GM19240 (cell line): ENCODE measurements around the gene EEF1A1.
"Not testable (repeated sequence)": the region's sequence is repeated elsewhere in the genome, so short reads cannot be mapped to it uniquely, and the experiment has no call there.

Experiments used
- DNase-seq: peaks from one replicate; pipeline ENCODE4 v3.0.0; 2011; ENCODE audit warnings: low spot score; ENCODE audit not compliant: insufficient read length

EEF1A1 gene

DNA sequence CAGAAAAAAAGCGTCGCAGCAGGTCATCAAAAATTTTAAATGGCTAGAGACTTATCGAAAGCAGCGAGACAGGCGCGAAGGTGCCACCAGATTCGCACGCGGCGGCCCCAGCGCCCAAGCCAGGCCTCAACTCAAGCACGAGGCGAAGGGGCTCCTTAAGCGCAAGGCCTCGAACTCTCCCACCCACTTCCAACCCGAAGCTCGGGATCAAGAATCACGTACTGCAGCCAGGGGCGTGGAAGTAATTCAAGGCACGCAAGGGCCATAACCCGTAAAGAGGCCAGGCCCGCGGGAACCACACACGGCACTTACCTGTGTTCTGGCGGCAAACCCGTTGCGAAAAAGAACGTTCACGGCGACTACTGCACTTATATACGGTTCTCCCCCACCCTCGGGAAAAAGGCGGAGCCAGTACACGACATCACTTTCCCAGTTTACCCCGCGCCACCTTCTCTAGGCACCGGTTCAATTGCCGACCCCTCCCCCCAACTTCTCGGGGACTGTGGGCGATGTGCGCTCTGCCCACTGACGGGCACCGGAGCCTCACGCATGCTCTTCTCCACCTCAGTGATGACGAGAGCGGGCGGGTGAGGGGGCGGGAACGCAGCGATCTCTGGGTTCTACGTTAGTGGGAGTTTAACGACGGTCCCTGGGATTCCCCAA lies at the start of gene EEF1A1:
Gene EEF1A1, minus strand, starts transcription at position 345 of the 663 bp plus-strand sequence. CDS start 1,006 bp downstream, outside the sequence.
- DNase-seq = peak; percentile 47

- DNase-seq = no peak
These were observed 48.3 kb upstream of the EEF1A1 start for GRCh38 chr6:73569121-73569520.

- no peak for DNase-seq
These were observed 46.2 kb upstream of the EEF1A1 start for GRCh38 chr6:73566954-73567591.

- not testable (repeated sequence) for DNase-seq
These were observed 45.6 kb upstream of the EEF1A1 start for GRCh38 chr6:73566486-73566871.

GRCh38 chr6:73565767-73566485 lies 45.1 kb upstream of the EEF1A1 start:
- no peak for DNase-seq

GRCh38 chr6:73564578-73565345 lies 43.9 kb upstream of the EEF1A1 start:
- DNase-seq = no peak

DNA sequence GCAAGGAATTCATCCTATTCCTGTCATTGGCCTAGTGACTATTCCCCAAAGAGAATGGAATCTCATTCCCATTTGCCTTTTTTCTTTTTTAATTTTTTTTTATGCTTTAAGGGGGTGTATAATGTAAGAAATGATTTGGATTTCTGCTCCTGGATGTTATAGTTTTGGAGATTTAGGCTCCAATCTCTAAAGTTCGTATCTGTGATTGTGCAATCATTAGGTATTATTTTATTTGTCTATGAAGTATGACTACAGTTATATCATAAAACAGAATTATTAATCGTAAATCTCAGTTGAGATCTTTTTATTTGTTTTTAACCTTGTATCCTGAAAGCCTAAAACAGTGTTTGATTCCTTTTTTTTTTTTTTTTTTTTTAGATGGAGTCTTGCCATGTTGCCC lies 41.7 kb upstream of the EEF1A1 start:
- DNase-seq = no peak

- DNase-seq = no peak
These were observed 40.1 kb upstream of the EEF1A1 start for GRCh38 chr6:73560853-73561407.

GRCh38 chr6:73560182-73560732 lies 39.4 kb upstream of the EEF1A1 start:
- DNase-seq = no peak

DNA sequence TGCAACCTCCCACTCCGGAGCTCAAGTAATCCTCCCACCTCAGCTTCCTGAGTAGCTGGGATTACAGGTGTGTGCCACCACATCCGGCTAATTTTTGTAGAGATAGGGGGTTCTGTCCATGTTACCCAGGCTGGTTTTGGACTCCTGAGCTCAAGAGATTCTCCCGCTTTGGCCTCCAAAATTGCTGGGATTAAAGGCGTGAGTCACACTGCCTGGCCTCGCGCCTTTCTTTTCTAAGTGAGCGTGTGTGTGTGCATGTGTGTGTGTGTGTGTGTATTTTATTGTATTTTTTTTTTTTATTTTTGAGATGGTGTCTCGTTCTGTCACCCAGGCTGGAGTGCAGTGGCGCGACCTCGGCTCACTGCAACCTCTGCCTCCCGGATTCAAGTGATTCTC lies 38.6 kb upstream of the EEF1A1 start:
- not testable (repeated sequence) for DNase-seq

- DNase-seq = no peak
These were observed 38.0 kb upstream of the EEF1A1 start for GRCh38 chr6:73558624-73559398.

- no peak for DNase-seq
These were observed 36.0 kb upstream of the EEF1A1 start for GRCh38 chr6:73556836-73557235.

- not testable (repeated sequence) for DNase-seq
These were observed 34.6 kb upstream of the EEF1A1 start for GRCh38 chr6:73555380-73555949.

- not testable (repeated sequence) for DNase-seq
These were observed 30.3 kb upstream of the EEF1A1 start for GRCh38 chr6:73551115-73551514.

DNA sequence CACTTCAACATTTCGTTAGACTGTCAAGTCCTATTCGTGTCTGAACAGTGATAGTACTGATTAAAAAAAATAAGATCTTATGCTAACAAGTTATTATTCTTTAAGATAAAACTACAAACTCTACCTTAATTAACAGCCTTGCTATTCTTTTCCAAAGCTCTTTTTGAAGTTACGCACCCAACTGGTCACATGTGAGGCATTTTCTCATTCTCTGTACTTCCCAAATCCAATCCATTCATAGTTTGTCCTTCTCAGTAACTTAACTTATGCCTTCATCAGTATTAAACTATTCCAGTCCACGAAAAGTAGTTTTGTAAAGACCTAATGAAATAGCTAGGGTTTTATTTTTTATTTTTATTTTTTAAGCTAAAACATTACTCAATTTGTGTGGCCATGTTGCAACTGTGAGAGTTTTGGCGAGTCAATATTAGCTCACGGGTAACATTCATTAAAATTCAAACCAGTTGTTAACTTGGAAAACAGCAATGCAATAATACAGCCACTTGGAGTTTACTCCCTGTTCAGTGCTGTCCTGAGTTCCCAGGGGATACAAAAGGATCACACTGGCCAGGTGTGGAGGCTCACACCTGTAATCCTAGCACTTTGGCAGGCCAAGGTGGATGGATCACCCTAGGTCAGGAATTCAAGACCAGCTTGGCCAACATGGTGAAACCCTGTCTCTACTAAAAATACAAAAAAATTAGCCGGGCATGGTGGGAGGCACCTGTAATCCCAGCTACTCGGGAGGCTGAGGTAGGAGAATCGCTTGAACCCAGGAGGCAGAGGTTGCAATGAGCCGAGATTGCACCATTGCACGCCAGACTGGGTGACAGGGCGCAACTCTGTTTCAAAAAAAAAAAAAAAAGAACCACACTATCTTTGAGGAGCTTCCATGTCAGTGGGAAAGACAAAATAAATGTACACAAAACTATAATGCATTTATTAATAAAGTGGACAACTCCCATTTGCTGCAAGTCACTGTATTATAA lies 27.9 kb upstream of the EEF1A1 start:
- no peak for DNase-seq

GRCh38 chr6:73547036-73547435 lies 26.2 kb upstream of the EEF1A1 start:
- no peak for DNase-seq

DNA sequence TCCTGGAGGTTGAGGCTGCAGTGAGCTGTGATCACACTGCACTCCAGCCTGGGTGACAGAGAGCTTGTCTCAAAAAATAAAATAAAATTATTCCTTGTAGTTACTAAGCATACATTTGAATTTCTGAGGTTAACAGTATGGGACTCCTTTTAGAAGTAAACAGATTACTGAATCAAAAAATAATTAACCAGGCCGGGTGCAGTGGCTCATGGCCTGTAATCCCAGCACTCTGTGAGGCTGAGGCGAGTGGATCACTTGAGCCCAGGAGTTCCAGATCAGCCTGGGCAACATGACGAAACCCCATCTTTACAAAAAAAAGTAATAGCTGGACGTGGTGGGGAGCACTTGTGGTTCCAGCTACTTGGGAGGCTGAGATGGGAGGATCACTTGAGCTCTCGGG lies 22.1 kb upstream of the EEF1A1 start:
- DNase-seq = no peak

DNA sequence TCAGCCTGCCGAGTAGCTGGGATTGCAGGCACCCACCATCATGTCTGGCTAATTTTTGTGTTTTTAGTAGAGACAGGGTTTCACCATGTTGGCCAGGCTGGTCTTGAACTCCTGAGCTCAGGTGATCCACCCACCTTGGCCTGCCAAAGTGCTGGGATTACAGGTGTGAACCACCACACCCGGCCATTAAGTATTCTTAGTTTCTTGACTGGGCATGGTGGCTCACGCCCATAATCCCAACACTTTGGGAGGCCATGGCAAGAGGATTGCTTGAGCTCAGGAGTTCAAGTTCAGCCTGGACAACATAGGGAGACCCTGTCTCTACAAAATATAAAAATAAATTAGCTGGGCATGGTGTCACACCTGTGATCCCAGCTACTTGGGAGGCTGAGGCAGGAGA lies 21.6 kb upstream of the EEF1A1 start:
- DNase-seq = not testable (repeated sequence)
